ENCODE measurements around the gene USP2.
A peak's percentile ranks its signal among the peaks of the same experiment; 100 is the strongest.

USP2 gene, protein sequence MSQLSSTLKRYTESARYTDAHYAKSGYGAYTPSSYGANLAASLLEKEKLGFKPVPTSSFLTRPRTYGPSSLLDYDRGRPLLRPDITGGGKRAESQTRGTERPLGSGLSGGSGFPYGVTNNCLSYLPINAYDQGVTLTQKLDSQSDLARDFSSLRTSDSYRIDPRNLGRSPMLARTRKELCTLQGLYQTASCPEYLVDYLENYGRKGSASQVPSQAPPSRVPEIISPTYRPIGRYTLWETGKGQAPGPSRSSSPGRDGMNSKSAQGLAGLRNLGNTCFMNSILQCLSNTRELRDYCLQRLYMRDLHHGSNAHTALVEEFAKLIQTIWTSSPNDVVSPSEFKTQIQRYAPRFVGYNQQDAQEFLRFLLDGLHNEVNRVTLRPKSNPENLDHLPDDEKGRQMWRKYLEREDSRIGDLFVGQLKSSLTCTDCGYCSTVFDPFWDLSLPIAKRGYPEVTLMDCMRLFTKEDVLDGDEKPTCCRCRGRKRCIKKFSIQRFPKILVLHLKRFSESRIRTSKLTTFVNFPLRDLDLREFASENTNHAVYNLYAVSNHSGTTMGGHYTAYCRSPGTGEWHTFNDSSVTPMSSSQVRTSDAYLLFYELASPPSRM

DNA sequence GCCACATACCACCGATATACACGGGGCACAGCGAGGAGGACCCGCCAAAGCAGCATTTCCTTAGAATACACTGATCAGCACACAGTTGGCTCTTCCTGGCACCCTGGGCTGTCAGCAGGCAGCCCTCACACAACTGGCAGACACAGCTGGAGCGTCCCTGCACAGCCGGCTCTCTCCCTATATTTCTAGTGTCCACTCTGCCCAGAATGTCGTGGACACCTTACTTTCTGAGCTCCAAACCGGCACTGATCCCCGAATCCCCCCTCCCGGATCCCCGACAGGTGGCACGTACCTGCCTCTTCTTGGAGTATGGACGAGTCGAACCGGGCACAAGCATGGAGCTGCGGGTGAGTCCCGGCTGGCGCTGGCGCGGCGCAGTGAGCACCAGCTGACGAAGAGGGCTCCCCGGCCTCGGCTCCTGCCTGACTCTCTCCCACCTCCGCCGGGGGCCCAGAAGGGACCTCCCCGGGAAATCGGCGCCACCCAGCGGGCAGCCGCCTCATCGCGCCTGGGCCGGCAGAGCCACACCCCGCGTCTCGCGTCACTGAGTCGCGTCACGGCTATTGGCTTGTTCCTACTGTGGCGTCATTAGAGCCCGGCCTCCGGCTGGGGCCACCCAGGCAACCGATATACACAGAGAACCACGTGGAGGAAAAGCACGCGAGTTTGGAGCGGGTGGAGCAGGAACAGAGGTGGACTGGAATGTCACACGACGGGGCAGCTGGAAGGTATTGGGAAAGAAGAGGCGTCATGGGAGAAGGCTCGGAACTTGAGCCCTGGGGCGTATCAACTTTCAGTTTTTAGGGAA, at the start of gene USP2:
USP2 (minus strand) TSS at position 510 of the 808 bp plus-strand sequence. CDS start 8,210 bp downstream, outside the sequence.
- intact Hi-C loops (cut with DNase I), result loop anchor here (2.0 to 5.0 kb wide), 3 partner anchors 25 to 93 kb away; partner anchors contain the start of gene C1QTNF5
- peak; percentile 95 to 100 (median 99) for DNase-seq

DNA sequence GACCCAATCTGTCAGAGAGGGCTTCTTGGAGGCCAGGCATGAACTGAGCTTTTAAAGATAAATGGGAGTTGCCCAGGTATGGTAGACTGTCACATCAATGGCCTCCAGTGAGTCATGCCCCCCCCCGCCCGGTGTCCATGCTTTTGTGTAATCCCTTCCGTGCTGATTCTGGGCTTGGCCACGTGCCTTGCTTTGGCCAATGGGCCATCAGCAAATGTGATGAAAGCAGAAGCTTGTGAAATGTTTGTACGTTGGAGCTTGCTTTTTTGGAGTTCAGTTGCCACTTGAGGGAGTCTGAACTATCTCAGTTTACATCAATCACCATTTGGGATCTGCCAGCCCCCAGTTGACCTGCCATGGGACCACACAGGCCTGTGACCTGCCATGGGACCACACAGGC, 45.8 kb upstream of the USP2 start:
- intact Hi-C loops (cut with DNase I), result no loop called here
- DNase-seq, result no peak

DNA sequence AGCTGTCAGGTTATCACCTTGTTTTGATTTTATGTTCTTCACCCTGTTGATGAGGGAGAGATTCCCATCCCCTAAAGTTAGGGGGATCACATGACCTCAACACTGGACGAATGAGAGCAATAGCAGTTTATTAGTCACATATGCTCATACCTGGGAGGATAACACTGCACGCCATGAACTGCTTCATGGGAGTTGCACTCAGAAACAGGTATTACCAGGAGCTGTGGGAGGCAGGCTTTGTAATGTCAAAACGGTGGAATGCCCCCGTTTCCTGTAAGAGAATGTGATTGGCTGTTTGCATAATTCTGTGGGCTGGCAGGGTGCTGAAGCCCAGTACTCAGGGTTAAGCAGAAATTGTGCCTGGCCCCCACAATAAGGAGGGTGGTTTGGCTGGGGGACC, 44.7 kb upstream of the USP2 start:
- intact Hi-C loops (cut with DNase I), result no loop called here
- DNase-seq, result no peak

DNA sequence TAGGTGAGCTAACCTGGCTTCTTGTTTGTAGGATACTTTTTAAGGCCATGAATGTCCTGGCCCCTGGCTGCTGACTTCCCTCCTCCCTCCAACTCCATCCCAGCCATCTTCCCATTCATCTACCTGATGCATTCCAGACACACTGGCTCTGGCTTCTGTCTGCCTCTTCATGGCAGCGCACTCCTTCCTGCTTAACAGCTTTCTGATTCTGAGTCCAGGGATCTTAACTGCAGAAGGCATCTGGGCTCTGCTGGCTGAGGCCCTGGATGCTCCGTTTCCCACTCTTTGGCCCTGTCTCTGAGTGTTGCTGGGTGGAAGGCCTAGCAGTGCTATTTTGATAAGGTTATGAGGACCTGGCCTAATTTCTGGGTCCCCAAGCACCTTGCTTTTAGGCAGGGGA, 43.3 kb upstream of the USP2 start:
- intact Hi-C loops (cut with DNase I), result loop anchor here (5.0 kb wide), 1 partner anchor 48 kb away; no protein-coding TSS in a partner anchor
- DNase-seq, result no peak

DNA sequence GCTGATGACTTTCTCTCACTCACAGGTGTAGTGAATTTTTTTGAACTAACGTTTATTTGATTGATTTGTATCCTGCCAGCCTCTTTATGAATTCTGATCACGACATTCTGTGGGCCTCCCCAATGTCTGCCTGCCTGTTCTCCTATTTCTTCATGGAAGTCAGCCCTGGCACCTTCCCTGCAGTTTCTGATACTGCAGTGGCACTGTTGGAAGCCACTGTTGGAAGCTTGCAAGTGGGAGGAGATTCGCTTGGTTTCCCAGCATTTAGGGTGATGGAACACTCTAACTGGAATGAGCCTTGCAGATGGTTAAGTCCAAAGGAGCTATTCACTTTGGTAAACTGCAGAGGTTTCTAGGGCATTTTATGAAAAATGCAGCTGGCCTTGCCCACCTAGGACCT, 42.8 kb upstream of the USP2 start:
- peak in 2 of 10 donors; percentile 27 to 89 for DNase-seq
- intact Hi-C loops (cut with DNase I), result loop anchor here (5.0 kb wide), 1 partner anchor 48 kb away; no protein-coding TSS in a partner anchor

DNA sequence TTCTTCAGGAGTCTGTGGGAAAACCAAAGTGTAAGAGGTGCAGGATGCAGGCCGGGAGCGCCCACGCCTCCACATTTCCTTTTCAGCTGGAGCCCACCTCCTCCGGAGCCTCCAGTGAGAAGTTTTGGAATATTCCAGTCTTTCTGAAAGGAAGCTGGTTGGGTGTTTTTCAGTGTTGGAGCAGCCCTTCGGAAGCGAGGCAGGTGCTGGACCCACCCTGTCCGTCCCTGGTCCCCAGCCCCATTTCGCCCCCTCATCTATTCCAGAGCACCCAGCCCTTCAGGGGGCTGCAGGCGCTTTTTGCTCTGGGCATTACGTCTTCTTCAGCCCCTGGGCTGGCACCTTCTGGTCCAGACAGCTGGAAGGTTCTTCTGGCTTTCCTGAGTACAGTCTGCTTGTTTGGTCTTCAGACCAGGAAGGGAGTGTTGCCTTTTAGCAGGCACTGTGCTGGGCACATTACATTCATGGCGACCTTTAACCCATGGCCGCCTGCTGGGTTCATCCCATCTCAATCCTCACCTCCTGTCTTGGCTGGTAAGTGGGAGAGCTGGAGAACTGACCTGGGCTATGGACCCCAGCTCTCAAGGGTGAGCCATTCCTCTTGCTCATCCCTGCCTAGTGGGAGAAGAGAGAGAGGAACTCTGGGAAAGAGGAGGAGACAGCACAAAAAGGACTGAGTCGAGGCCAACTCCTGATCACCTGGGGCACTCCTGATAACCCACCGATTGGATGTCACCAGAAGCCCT, 42.2 kb upstream of the USP2 start:
- DNase-seq, result peak in 1 of 10 donors; percentile 80

DNA sequence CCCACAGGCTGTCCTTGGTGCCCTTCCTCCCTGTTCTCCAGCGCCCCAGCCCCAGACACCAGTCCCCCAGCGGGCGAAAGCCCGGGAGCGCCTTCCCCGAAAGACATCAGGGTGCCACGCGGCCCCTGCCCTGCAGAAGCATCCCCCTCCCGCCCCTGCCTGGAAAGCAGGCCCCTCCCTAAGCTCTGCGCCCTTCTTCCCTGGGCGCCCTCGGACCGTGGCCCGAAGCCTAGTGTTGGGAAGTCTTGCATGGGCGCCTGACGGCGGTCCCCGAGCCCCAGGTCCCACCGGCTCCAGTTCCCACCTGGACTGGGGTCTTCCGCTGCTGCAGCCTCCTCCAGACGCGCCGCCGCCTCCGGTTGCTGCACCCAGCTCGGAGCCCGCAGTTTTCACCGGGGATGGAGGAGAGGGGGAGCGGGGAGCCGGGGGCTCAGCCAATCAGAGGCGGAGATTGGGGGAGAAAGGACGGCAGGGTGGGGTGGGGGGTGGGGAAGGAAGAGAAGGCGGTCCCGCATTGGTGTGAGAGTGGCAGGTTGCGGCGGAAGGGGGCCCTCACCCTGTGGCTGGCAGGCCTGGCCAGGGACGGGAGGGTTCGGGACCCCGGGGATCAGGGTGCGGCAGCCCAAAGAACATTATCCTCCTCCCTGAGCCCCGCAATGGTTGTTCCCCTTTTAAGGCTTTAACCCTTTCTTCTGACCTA, 41.5 kb upstream of the USP2 start, which contains the start of gene THY1:
THY1 (minus strand) TSS at position 364 of the 700 bp plus-strand sequence. CDS start 2,267 bp downstream, outside the sequence.
- intact Hi-C loops (cut with DNase I), result loop anchor here (5.0 kb wide), 1 partner anchor 49 kb away; no protein-coding TSS in a partner anchor
- DNase-seq, result peak; percentile 52 to 98 (median 82)

More for the DNA sequence above, 42.2 kb upstream of the USP2 start:
- intact Hi-C loops (cut with DNase I), result loop anchor here (5.0 kb wide), 1 partner anchor 49 kb away; no protein-coding TSS in a partner anchor

DNA sequence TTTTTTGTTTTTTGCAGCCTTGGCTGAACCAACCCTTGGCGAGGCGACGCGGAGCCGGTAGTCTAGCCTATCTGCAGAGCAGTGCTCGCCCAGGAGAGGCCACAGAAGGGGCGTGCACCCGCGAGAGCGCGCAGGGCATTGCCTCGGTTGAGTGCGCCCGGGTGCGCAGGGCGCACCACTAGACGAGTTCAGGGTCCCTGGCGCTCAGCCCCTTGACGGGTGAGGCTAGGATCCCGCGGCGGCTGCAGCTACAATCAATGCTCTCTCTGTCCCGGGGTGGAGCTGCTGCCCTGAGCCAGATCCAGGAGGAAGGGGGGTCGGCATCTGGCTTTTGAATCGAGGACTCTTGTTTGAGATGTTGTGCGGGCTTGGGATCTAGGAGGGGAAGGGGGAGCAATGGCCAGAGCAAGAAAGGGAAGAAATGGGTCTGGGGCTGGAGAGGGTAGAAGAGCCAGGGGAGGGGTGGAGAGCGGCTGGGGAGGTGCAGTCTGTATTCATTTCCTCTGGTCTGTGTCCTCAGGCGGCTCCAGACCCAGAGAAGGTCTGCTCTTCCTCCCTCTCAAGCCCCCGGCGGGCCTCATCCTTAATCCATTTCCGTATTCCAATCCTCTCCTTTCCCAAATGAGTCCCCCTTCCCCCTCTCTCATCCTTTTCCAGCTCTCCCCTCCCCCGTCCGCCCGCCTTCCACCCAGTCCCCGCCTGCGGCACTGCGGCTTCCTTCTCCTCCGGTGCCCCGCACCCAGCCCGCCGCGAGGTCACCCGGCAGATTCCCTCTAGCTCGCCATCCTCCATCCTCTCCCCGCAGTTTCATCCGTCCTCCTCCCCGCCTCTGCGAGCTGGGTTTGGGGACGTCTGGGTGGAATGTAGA, 40.7 kb upstream of the USP2 start:
- DNase-seq, result peak; percentile 47 to 92 (median 60)
- intact Hi-C loops (cut with DNase I), result loop anchor here (5.0 kb wide), 1 partner anchor 50 kb away; no protein-coding TSS in a partner anchor

DNA sequence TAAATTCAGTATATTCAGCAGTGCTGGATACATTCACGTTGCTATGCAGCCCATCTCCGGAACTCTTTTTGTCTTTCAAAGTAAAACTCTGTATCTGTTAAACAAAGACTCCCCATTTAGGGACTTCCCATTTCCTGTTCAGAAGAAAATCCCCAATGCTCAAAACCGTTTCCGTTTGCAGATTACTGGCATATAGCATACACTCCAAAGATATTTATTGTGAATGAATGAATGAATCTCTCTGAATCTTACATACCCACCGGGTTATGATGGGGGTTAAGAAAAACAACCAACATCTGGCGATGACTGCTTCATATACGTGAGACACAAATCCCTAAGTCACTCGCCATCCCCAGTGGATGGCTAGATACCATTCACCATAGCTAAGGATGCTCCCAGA, 39.9 kb upstream of the USP2 start:
- DNase-seq, result no peak
- intact Hi-C loops (cut with DNase I), result loop anchor here (5.0 kb wide), 1 partner anchor 51 kb away; no protein-coding TSS in a partner anchor

DNA sequence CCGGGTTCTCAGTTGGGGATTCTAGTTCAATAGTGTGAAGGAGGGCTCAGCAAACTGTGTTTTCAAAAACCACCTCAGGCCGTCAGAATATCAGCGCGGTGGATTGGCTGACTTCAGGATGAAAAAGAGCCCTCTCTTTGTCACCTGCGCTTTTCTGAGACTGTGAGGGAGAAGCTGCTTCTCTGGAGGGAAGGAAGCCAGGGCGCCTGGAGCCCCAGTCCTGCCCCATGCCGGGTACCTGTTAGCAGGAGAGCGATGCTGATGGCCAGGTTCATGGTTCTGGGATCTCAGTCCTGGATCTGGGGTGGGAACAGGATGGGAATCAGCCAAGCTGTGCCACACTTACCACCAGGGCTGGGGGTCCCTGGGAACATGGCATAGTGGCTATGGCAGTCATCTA, 39.1 kb upstream of the USP2 start:
- intact Hi-C loops (cut with DNase I), result loop anchor here (5.0 kb wide), 1 partner anchor 52 kb away; no protein-coding TSS in a partner anchor
- peak in 1 of 10 donors; percentile 77 for DNase-seq

DNA sequence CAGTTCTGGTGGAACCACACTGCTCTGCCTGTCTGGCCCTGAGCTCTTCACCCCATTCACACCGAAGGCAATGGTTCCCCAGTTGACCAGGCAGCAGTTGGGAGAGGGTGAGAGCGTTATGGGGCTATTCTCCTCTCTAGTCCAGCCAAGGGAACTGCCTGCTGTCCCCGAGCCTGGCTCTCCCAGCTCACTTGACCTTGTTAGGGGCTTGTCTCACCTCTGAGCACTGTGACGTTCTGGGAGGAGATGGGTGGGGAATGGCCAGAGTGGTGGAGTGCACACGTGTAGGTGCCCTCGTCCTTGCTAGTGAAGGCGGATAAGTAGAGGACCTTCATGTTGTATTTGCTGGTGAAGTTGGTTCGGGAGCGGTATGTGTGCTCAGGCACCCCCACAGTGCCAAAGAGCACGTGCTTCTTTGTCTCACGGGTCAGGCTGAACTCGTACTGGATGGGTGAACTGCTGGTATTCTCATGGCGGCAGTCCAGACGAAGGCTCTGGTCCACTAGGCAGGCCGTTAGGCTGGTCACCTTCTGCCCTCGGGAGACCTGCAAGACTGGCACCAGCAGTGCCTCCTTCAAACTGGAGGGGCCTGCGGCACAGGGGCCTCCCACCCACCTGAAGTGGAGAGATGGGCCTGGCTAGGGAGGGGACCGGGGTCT, 38.5 kb upstream of the USP2 start:
- DNase-seq, result peak in 2 of 10 donors; percentile 63 to 64
- intact Hi-C loops (cut with DNase I), result loop anchor here (5.0 kb wide), 1 partner anchor 52 kb away; no protein-coding TSS in a partner anchor

DNA sequence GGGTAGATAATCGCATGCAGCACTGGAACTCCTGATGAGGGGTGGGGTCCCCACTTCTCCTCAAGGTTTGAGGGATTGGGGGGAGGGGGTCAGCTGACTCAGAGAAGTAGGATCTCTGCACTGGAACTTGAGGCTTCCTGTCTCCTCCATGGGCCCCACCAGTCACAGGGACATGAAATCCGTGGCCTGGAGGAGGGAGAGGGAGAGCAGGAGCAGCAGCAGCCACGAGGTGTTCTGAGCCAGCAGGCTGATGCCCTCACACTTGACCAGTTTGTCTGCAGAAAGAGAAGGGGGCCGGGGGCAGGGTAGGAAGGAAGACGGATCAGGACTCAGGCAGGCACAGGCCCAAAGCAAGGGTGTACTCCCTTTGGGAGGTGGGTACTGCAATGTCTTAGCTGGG, 37.8 kb upstream of the USP2 start:
- intact Hi-C loops (cut with DNase I), result no loop called here
- DNase-seq, result peak in 1 of 10 donors; percentile 75

DNA sequence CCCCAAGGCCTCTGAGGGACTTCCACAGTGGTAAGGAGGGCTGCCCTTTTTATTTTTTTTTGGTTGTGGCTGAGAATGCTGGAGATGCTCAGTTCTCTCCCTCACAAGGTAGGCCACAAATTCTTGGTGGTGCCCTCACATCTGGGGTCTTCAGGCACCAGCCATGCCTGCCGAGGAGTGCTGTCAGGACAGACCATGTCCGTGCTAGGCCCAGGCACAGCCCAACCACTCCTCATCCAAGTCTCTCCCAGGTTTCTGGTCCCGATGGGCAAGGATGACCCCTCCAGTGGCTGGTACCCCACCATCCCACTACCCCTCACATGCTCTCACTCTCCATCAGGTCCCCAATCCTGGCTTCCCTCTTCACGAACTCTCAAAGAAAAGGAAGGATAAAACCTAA, 37.3 kb upstream of the USP2 start:
- DNase-seq, result peak in 1 of 10 donors; percentile 55
- intact Hi-C loops (cut with DNase I), result no loop called here

DNA sequence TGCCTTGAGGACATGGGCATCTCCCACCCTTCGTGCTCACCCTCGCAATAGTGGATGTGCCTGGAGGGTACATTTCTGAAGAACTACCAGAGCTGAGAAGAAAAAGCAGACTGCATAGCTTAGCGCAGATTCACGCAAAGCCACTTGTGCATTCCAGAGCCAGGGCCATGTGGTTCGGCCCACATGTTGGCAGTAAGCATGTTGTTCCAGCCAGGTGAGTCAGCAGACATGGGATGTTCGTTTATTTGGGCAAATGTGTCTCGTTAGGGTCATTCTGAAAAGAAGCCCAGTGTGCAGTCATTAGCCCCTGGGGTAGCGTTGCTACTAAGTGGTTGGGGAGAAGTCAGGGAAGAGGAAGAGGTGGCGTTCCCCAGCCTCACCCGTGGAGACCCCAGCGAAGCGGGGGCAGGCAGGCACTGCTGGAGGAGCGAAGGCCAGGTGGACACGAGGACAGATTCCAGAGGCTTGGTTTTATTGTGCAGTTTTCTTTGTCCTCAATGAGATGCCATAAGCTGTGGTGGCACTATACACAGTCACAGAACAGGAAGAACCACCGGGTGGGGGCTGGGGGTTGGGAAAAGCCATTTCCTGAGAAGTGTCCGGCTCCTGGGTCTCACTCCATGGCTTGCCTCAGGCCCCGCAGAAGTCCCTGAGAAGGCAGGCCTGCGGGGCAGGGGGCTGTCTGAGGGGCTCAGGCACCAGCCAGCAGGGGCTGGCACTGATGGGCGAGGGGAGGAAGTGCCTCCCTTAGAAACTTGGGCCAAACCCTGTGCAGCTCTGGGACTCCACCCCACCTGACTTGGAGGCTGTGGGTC, 36.4 kb upstream of the USP2 start:
- peak in 3 of 10 donors; percentile 52 to 91 (median 83) for DNase-seq
- intact Hi-C loops (cut with DNase I), result no loop called here

DNA sequence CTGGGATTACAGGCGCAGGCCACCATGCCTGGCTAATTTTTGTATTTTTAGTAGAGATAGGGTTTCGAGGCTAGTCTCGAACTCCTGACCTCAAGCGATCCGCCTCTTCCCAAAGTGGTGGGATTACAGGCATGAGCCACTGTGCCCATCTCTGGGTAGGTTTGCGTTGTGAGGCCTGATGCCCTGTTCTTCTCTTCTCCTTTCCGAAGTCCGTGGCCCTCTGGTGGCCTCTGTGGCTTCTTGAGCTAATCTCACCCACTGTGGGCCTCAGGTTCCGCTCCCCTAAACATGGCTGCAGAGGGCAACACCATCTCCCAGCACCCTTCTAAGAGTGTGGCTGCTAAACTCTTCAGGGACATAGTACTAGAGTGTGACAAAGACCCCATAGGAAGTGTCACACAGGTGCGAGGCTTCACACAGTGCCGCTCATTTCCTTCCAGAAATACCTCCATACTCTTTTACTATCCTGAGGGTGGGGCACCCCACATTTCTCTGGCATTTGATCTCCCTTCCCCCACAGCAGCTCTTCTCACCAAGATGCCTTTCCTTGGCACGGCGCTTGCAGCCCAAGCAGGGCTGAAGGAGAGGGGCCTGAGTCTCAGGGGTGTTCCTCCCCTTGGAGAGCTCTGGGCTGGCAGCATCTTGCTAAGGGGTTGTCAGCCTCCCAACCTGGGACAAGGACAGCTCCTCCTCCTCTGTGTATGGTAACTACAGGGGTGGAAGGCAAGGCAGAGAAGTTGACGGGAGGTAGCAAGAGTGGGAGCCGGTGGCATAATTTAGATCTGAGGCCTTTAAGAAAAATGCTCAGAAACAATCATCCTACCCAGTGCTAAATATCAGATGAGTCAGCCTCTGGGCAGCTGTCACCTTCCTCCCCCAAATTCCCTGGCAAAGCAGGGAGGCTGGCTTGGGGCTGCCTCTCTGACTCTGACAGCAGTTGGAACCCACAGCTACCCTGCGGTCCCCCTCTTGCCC, 35.4 kb upstream of the USP2 start:
- DNase-seq, result peak in 7 of 10 donors; percentile 33 to 92 (median 61)
- intact Hi-C loops (cut with DNase I), result no loop called here

Data from posterior cingulate gyrus (tissue), 11 donors.